SK-N-MC (cell line): ENCODE measurements around the gene PIK3R5.
"Not testable (repeated sequence)": the region's sequence is repeated elsewhere in the genome, so short reads cannot be mapped to it uniquely, and the experiment has no call there.

Experiments
- DNase-seq: peaks from one replicate; pipeline ENCODE4 v3.0.0-alpha.2; 2011; ENCODE audit warnings: low read depth, low spot score
- H3K27ac ChIP-seq: fragments of 200-600 bp; sonication (generic); 2 replicates; pipeline ENCODE4 v1.5.1; 2016; ENCODE audit warnings: mixed run types
- H3K36me3 ChIP-seq: fragments of 200-600 bp; sonication (generic); 2 replicates; pipeline ENCODE4 v1.6.1; 2017; ENCODE audit warnings: antibody characterized with exemption, low read length, mixed read lengths; ENCODE audit not compliant: insufficient read depth
- H3K4me3 ChIP-seq: fragments of 200-600 bp; sonication (generic); 2 replicates; pipeline ENCODE4 v1.5.1; 2016
- H3K9ac ChIP-seq: fragments of 200-600 bp; sonication (generic); 2 replicates; pipeline ENCODE4 v1.8.0; 2017; ENCODE audit warnings: mixed run types, mixed read lengths; ENCODE audit not compliant: insufficient read length
- H3K9me3 ChIP-seq: fragments of 200-600 bp; sonication (generic); 2 replicates; pipeline ENCODE4 v1.6.1; 2017; ENCODE audit warnings: low read depth, mild to moderate bottlenecking, antibody characterized with exemption, low read length, moderate library complexity, mixed read lengths
- EZH2 ChIP-seq: fragments of 200-600 bp; sonication (generic); IDR thresholded peaks from one replicate; pipeline ENCODE4 v1.6.1; 2017; ENCODE audit warnings: antibody characterized with exemption
- FOXP2 ChIP-seq: optimal IDR thresholded peaks from 2 replicates; pipeline ENCODE3; 2011; ENCODE audit warnings: mild to moderate bottlenecking, moderate library complexity; ENCODE audit not compliant: insufficient read depth; ENCODE audit errors: extremely low read length, control extremely low read depth
- POLR2AphosphoS5 ChIP-seq: IDR thresholded peaks from 2 replicates; pipeline ENCODE4 v1.6.1; 2012; ENCODE audit warnings: mild to moderate bottlenecking, low read depth, low read length, borderline replicate concordance

PIK3R5 gene

DNA sequence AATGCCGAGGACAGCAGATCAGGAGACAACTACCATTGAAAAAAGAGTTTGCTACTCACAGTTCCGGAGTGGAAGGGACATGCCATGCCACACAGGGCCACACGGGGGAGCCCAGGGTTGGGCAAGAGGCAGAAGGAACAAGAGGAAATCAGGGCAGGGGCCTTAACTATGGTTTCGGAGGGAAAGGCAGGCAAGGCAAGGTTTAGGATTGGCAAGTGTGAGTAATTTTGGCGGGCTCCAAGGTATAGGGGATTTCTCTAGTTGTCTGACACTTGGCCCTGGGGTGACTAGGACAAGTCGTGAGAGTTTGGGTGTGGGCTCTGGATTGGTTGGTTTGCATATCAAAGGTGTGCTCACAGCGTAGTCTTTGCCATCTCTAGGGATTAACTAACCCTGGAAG lies 28.8 kb upstream of the PIK3R5 start:
- peaks cover 3% of the 10 kb centered on the region; the same call in 1 of the 2 replicates for H3K9me3 ChIP-seq
- no peak for TF ChIP-seq FOXP2
- no peak for TF ChIP-seq POLR2AphosphoS5
- no peak for TF ChIP-seq EZH2
- no peak overlapping the region for H3K9ac ChIP-seq
- H3K27ac ChIP-seq = no peak overlapping the region
- H3K4me3 ChIP-seq = no peak overlapping the region
- DNase-seq = no peak
- H3K36me3 ChIP-seq = no peaks in the 10 kb centered on the region

DNA sequence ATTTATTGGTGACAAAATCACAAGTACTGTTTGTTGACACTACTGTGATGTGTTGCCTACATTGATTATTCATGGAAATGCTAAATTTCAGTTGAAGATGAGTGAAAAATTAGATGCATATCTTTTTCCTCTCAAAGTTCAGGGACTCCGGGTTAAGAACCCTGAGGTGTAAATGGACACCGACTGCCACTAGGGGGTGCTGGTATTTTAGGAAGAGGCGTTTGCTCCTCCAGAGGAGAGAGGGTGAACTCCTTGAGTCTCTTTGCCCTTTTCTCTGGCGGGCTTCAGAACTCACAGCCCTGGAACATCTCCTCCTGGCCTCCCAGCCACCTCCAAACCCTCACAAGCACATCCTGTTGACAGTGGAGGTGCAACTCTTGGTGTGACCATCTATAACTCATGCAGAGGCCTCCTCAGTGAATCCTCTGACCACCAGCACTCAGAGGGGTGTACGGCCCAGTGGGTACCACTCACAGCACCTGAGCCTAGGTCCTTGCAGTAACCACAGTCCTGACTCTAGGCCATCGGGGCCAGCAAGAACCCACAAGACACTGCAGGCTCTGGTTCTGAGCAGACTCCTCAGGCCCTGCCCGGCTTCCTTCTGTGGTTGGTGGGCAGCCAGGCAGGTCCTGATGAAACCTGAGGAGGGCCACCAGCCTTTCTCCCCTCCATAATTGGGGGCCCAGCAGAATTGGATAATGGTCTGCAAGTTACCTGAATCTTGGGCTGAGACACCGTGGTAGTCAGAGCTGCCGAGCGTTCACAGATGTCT lies 26.2 kb upstream of the PIK3R5 start:
- H3K36me3 ChIP-seq = no peaks in the 10 kb centered on the region
- TF ChIP-seq FOXP2 (no peak), POLR2AphosphoS5 (no peak), EZH2 (no peak)
- H3K9me3 ChIP-seq = peaks cover 3% of the 10 kb centered on the region; the same call in 1 of the 2 replicates
- no peak overlapping the region for H3K27ac ChIP-seq
- H3K4me3 ChIP-seq = no peak overlapping the region
- no peak overlapping the region for H3K9ac ChIP-seq
- no peak for DNase-seq

DNA sequence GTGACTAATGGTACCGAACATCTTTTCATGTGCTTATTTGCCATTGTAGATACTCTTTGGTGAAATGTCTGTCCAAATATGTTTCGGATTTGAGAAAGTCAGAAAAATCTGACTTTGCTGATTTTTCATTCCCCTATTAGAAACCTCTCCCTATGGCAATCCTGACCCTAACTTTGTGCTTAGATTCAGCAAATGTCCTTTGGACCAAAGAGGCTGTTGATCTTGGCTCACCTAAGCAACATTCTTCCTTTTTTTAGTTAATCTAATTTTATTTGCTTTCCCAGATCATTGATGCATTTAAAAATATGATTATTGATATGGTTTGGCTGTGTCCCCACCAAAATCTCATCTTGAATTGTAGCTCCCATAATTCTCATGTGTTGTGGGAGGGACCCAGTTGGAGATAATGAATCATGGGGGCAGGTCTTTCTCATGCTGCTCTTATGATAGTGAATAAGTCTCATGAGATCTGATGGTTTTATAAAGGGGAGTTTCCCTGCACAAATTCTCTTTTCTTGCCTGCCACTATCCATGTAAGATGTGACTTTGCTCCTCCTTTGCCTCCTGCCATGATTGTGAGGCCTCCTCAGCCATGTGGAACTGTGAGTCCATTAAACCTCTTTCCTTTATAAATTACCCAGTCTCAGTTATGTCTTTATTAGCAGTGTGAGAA lies 22.9 kb upstream of the PIK3R5 start:
- not testable (repeated sequence) for H3K27ac ChIP-seq, DNase-seq, H3K36me3 ChIP-seq, H3K4me3 ChIP-seq, H3K9me3 ChIP-seq, H3K9ac ChIP-seq

DNA sequence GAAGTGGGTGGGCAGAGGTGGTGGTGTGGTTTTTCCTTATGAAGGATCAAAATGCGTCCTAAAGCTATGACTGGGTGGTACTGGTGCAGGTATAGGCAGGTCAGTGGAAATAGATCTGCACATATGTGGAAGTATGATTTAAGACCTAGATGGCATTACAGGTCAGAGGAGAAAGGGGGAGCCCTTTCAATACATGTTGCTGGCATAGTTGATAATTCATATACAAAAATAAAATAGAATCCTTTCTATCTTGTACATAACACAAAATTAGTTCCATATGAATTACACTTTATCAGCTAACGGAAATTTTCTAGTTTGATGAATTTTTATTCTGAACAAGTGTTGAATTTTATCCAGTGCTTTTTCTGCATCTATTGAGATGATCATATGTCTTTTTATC lies 20.8 kb upstream of the PIK3R5 start:
- no peaks in the 10 kb centered on the region for H3K9me3 ChIP-seq
- no peak overlapping the region for H3K4me3 ChIP-seq
- H3K27ac ChIP-seq = no peak overlapping the region
- TF ChIP-seq POLR2AphosphoS5 = no peak
- TF ChIP-seq EZH2 = no peak
- no peak for TF ChIP-seq FOXP2
- no peak for DNase-seq
- no peaks in the 10 kb centered on the region for H3K36me3 ChIP-seq
- H3K9ac ChIP-seq = no peak overlapping the region

DNA sequence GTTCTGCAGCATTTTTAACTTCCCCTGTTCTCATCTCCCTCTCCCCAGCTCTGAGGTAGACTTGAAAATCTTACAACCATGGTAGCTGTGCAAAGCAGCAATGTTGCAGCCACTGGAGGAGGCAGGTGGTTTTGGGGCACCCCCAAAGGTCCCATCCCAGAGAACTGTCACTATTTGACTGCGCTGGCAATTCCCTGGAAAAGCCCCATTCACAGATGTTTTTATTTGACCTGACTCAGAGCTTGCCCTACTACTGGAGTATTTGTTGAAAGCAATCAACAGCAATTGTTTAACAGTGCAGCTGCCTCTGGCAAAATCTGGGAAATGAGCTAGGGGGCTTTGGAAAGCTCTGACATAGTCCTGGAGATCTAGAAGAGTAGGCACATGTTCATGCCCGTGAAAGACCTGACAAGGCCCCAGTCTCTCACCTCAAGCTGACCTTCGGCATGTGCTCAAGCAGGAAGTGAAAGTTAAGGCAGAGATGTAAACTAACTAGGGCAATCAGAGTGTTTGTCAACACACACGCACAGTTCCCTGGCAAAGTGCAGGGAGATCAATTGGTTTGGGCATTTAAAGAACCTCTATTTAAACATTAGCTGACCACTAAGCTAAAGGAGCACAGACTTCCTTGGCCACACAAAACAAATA lies 19.7 kb upstream of the PIK3R5 start:
- Histone ChIP-seq H3K4me3 (no peak overlapping the region), H3K36me3 (no peaks in the 10 kb centered on the region), H3K27ac (no peak overlapping the region), H3K9ac (no peak overlapping the region), H3K9me3 (no peaks in the 10 kb centered on the region)
- DNase-seq = no peak
- TF ChIP-seq POLR2AphosphoS5 (no peak), FOXP2 (no peak), EZH2 (no peak)

DNA sequence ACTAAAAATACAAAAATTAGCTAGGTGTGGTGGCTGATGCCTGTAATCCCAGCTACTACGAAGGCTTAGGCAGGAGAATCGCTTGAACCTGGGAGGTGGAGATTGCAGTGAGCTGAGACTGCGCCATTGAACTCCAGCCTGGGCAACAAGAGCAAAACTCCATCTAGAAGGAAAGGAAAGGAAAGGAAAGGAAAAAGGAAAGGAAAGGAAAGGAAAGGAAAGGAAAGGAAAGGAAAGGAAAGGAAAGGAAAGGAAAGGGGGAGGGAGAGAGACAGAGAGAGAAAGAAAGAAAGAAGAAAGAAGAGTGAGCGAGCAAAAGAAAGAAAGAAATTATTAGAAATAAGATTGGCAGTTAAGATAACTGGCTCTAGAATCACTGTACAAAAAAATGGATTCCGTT lies 18.7 kb upstream of the PIK3R5 start:
- H3K27ac ChIP-seq, H3K36me3 ChIP-seq, DNase-seq, H3K4me3 ChIP-seq, H3K9me3 ChIP-seq, H3K9ac ChIP-seq: not testable (repeated sequence)

DNA sequence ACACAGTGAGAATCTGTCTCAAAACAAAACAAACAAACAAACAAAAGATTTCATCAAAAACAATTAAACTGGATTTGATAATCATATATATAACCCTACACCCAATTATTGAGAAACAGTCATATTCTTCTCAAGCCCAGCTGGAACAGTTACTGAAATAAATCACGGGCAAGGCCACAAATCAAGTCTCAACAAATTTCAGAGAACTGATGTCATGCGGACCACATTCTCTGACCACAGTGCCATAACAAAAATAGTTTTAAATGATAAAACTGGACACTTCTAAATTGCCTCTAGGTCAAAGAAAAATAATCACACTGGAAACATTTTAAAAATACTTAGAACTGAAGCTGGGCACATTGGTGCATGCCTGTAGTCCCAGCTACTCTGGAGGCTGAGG lies 15.9 kb upstream of the PIK3R5 start:
- H3K9ac ChIP-seq = no peak overlapping the region
- no peaks in the 10 kb centered on the region for H3K36me3 ChIP-seq
- no peak for DNase-seq
- H3K4me3 ChIP-seq = no peak overlapping the region
- H3K27ac ChIP-seq = no peak overlapping the region
- H3K9me3 ChIP-seq = no peaks in the 10 kb centered on the region
- no peak for TF ChIP-seq EZH2

DNA sequence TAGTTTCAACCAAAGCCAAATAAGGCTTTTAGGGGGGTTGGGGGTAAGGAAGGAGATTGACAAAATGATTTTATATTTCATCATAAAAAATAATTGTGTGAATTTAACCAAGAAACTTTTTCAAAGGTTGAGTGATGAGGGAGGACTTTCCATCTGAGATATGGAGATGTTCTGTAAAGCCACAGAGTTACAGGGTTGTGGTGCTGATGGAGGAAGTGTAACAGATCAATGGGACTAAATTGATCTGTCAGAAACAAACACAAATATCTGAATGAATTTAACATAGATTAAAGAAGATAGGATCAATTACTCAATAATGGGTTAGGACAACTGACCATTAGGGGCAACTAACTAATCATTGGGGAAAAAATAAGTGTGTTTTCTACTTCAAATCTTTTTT lies 14.2 kb upstream of the PIK3R5 start:
- Histone ChIP-seq H3K4me3 (no peak overlapping the region), H3K27ac (no peak overlapping the region), H3K9ac (no peak overlapping the region), H3K9me3 (no peaks in the 10 kb centered on the region), H3K36me3 (no peaks in the 10 kb centered on the region)
- DNase-seq = no peak
- TF ChIP-seq EZH2 (no peak), POLR2AphosphoS5 (no peak), FOXP2 (no peak)

DNA sequence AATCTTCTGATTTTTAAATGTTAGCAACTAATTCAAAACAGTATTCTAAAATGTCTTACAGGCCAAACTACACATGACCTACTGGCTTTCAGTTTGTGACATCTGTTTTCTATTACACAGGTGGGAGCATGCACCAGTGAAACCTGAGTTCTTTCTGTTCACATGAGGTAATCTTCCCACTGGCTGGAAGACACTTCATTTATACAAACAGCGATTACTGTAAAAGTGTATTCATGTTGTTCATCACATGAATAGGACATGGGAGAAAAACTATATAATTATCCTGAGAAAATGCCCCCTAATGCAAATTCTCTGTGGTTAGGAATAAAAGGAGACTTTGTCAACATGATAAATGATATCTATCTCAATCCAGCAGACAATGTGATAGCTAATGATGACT lies 11.1 kb upstream of the PIK3R5 start:
- Histone ChIP-seq H3K36me3 (no peaks in the 10 kb centered on the region), H3K9me3 (no peaks in the 10 kb centered on the region), H3K9ac (no peak overlapping the region), H3K27ac (no peak overlapping the region), H3K4me3 (no peak overlapping the region)
- TF ChIP-seq FOXP2 = no peak
- TF ChIP-seq EZH2 = no peak
- no peak for TF ChIP-seq POLR2AphosphoS5
- no peak for DNase-seq
